Measurements from ENCODE around the gene PLTP.

PLTP gene

DNA sequence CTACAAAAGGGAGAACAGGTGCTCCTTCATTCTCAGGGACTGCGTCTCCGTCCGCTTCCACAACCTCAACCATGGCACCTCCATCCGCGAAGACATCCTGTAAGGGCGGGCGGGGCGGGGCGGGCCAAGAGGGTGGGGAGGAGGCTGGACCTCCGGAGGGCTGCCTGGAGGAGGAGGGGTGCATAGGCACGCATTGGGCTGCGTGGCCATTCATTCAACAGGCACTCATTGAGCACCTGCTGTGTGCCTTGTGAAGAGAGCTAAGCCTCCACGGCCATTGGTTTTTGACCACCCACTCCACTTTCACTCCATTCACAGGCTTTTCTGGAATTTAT, 54.1 kb downstream of the PLTP start:
- no peaks in the 10 kb centered on the region for H3K9me3 ChIP-seq (ENCODE audit: severe bottlenecking)
- H3K27me3 ChIP-seq (ENCODE audit: insufficient read depth, poor library complexity, severe bottlenecking) = no peaks in the 10 kb centered on the region
- DNase-seq (ENCODE audit: low spot score) (no peak), ATAC-seq (ENCODE audit: low read depth) (peak; percentile 2; the same call in 2 of the 3 replicates)
- H3K4me3 ChIP-seq (ENCODE audit: severe bottlenecking) = peak overlapping the region; percentile 83
- peaks cover 15% of the 10 kb centered on the region for H3K4me1 ChIP-seq (ENCODE audit: insufficient read depth, poor library complexity, severe bottlenecking)
- TF ChIP-seq, protein P1, sequence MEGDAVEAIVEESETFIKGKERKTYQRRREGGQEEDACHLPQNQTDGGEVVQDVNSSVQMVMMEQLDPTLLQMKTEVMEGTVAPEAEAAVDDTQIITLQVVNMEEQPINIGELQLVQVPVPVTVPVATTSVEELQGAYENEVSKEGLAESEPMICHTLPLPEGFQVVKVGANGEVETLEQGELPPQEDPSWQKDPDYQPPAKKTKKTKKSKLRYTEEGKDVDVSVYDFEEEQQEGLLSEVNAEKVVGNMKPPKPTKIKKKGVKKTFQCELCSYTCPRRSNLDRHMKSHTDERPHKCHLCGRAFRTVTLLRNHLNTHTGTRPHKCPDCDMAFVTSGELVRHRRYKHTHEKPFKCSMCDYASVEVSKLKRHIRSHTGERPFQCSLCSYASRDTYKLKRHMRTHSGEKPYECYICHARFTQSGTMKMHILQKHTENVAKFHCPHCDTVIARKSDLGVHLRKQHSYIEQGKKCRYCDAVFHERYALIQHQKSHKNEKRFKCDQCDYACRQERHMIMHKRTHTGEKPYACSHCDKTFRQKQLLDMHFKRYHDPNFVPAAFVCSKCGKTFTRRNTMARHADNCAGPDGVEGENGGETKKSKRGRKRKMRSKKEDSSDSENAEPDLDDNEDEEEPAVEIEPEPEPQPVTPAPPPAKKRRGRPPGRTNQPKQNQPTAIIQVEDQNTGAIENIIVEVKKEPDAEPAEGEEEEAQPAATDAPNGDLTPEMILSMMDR (IDR thresholded peaks at IDR 0.05; ENCODE audit: poor library complexity, severe bottlenecking) = no peak
- H3K27ac ChIP-seq (ENCODE audit: poor library complexity, severe bottlenecking) = peak overlapping the region; percentile 12
- H3K36me3 ChIP-seq (ENCODE audit: low read depth) = peaks cover 27% of the 10 kb centered on the region

DNA sequence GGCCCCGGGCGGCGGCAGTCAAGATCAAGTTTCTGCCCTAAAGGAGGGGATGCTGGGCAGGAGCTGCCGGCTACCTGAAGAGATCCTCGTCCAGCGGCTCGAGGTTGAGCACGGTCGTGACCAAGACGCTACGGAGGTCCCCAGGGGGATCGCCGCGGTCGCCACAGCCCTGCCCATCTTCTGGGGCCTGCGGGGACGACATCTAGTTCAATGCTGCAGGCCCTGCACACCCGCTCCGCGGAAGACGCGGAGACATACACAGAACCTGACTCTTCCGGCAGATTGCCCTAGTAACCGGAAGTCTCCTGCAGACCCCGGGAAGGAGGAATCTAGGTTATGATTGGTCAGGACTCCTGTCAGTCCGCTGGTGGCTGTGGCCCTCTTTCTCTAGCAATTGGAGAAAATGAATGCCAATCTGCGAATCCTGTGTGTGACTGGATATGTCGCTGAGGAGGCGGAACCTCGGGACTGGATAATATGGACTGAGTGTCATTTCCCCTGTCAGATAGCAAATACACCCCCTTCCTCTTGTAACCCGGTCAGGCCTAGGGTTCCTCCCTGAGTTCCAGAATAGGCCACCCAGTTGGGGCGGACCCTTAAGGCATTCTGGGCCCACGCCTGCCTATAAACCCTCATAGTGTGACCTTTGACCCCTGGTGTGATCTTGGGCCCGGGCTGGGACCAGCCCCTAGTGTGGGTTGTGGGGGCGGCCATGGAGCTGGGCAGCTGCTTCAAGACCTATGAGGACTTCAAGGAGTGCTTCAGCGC, 54.7 kb downstream of the PLTP start, which contains the start of the genes ACOT8 and ZSWIM3:
Gene ACOT8, minus strand, starts transcription at position 279 of the 768 bp plus-strand sequence. Its CDS starts 77 bp downstream, at position 202.
Gene ZSWIM3, plus strand, starts transcription at position 501 of the 768 bp plus-strand sequence. Its CDS starts 212 bp downstream, at position 713.
- peak within 1 kb of the TSS; percentile 83 for H3K4me3 ChIP-seq (ENCODE audit: severe bottlenecking)
- TF ChIP-seq, protein P1 (IDR thresholded peaks at IDR 0.05; ENCODE audit: poor library complexity, severe bottlenecking) = no peak
- H3K27me3 ChIP-seq (ENCODE audit: insufficient read depth, poor library complexity, severe bottlenecking) = no peaks in the 10 kb centered on the region
- H3K4me1 ChIP-seq (ENCODE audit: insufficient read depth, poor library complexity, severe bottlenecking) = peaks cover 15% of the 10 kb centered on the region
- peak within 1 kb of the TSS; percentile 12 for H3K27ac ChIP-seq (ENCODE audit: poor library complexity, severe bottlenecking)
- peak; percentile 100 for DNase-seq (ENCODE audit: low spot score)
- peak; percentile 99 for ATAC-seq (ENCODE audit: low read depth)
- H3K36me3 ChIP-seq (ENCODE audit: low read depth) = peaks cover 33% of the 10 kb centered on the region
- no peaks in the 10 kb centered on the region for H3K9me3 ChIP-seq (ENCODE audit: severe bottlenecking)

DNA sequence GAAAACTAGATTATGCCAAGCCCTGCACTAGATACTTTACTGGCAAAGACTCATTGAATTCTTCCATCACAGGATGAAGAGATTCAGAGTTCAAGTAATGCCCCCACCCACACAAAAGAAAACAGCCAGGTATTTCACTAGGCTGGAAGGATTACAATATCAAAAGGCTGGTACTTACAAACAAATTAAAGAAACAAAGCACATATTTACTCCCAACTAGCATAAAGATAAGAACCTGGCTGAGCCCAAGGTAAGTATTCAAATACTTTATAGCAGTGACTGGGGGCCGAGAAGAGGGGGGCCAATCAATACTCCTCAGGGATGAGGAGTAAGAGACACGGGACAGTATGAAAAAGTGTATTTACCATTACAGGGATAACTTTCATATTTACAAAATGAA, 58.5 kb downstream of the PLTP start:
- DNase-seq (ENCODE audit: low spot score) (no peak), ATAC-seq (ENCODE audit: low read depth) (no peak)
- peaks cover 43% of the 10 kb centered on the region for H3K36me3 ChIP-seq (ENCODE audit: low read depth)
- H3K27ac ChIP-seq (ENCODE audit: poor library complexity, severe bottlenecking) = no peak overlapping the region
- H3K4me1 ChIP-seq (ENCODE audit: insufficient read depth, poor library complexity, severe bottlenecking) = peaks cover 11% of the 10 kb centered on the region
- H3K4me3 ChIP-seq (ENCODE audit: severe bottlenecking) = no peak overlapping the region
- no peaks in the 10 kb centered on the region for H3K27me3 ChIP-seq (ENCODE audit: insufficient read depth, poor library complexity, severe bottlenecking)
- TF ChIP-seq, protein P1 (IDR thresholded peaks at IDR 0.05; ENCODE audit: poor library complexity, severe bottlenecking) = no peak
- H3K9me3 ChIP-seq (ENCODE audit: severe bottlenecking) = no peaks in the 10 kb centered on the region

DNA sequence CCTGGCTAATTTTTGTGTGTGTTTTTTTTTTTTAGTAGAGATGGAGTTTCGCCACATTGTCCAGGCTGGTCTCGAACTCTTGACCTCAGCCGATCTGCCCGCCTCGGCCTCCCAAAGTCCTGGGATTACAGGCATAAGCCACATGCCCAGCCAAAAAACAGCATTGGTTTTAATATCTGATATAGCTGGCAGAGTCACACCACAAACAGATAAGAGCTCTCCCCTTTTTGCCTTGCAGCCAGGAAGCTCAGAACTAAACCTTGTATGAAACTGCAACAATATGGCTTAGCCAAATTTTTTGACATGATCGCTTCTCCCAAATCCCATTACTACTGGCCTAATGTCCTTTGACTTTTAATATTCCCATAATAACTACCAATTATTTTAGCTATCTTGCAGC, 59.6 kb downstream of the PLTP start:
- no peak overlapping the region for H3K27ac ChIP-seq (ENCODE audit: poor library complexity, severe bottlenecking)
- H3K27me3 ChIP-seq (ENCODE audit: insufficient read depth, poor library complexity, severe bottlenecking) = no peaks in the 10 kb centered on the region
- no peaks in the 10 kb centered on the region for H3K9me3 ChIP-seq (ENCODE audit: severe bottlenecking)
- DNase-seq (ENCODE audit: low spot score) (no peak), ATAC-seq (ENCODE audit: low read depth) (no peak)
- peaks cover 5% of the 10 kb centered on the region for H3K4me1 ChIP-seq (ENCODE audit: insufficient read depth, poor library complexity, severe bottlenecking)
- H3K36me3 ChIP-seq (ENCODE audit: low read depth) = peaks cover 52% of the 10 kb centered on the region
- TF ChIP-seq, protein P1 (IDR thresholded peaks at IDR 0.05; ENCODE audit: poor library complexity, severe bottlenecking) = no peak
- no peak overlapping the region for H3K4me3 ChIP-seq (ENCODE audit: severe bottlenecking)

DNA sequence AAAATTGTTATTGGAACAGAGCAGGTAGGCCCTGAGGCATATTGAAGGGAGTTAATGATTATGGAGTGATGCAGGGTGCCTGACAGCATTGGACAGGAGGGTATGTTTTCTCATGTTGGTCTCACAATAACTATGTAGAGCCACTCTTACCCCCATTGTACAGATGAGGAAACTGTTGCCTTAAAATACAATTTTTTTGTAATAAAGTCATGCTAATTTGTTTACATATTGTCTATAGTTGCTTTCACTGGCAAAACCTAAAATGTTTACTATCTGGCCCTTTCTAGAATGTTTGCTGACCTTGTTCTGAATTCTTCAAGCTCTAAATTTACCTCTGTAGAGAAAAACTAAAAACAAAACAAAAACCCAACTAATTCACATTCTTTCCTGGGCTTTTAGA, 60.5 kb downstream of the PLTP start:
- ATAC-seq (ENCODE audit: low read depth) = no peak
- no peak for DNase-seq (ENCODE audit: low spot score)
- Histone ChIP-seq H3K4me3 (ENCODE audit: severe bottlenecking) (no peak overlapping the region), H3K4me1 (ENCODE audit: insufficient read depth, poor library complexity, severe bottlenecking) (peaks cover 5% of the 10 kb centered on the region), H3K9me3 (ENCODE audit: severe bottlenecking) (no peaks in the 10 kb centered on the region), H3K27ac (ENCODE audit: poor library complexity, severe bottlenecking) (no peak overlapping the region), H3K27me3 (ENCODE audit: insufficient read depth, poor library complexity, severe bottlenecking) (no peaks in the 10 kb centered on the region), H3K36me3 (ENCODE audit: low read depth) (peaks cover 61% of the 10 kb centered on the region)
- TF ChIP-seq, protein P1 (IDR thresholded peaks at IDR 0.05; ENCODE audit: poor library complexity, severe bottlenecking) = no peak
